SIG-M5 treated with dmso at 0.1 percent for 504 hours (cell line): Measurements from ENCODE around the gene ERICH6B.

ENCODE experiments used
- DNase-seq: peaks from one replicate; lab custom pipeline; 2025; ENCODE audit not compliant: unreplicated experiment; lab: John Stamatoyannopoulos, UW

ERICH6B gene

GRCh38 chr13:45602183-45603170, 13.1 kb downstream of the ERICH6B start:
- no peak for DNase-seq

GRCh38 chr13:45601680-45602079, 13.9 kb downstream of the ERICH6B start:
- no peak for DNase-seq

- DNase-seq, result no peak
Measured at GRCh38 chr13:45598597-45598996, 16.9 kb downstream of the ERICH6B start.

GRCh38 chr13:45596800-45597475, 18.6 kb downstream of the ERICH6B start:
- DNase-seq, result no peak

GRCh38 chr13:45595965-45596364, 19.6 kb downstream of the ERICH6B start:
- no peak for DNase-seq

GRCh38 chr13:45594764-45595163, 20.8 kb downstream of the ERICH6B start:
- no peak for DNase-seq

- no peak for DNase-seq
Measured at GRCh38 chr13:45594227-45594626, 21.3 kb downstream of the ERICH6B start.

- DNase-seq, result no peak
Measured at GRCh38 chr13:45592758-45593157, 22.8 kb downstream of the ERICH6B start.

- DNase-seq, result no peak
Measured at GRCh38 chr13:45590066-45590465, 25.5 kb downstream of the ERICH6B start.

GRCh38 chr13:45587897-45588296, 27.6 kb downstream of the ERICH6B start:
- DNase-seq, result no peak

GRCh38 chr13:45584816-45585215, 30.7 kb downstream of the ERICH6B start:
- no peak for DNase-seq

- no peak for DNase-seq
Measured at GRCh38 chr13:45582408-45583076, 33.0 kb downstream of the ERICH6B start.

GRCh38 chr13:45576466-45576865, 39.1 kb downstream of the ERICH6B start:
- DNase-seq, result no peak

- no peak for DNase-seq
Measured at GRCh38 chr13:45575830-45576180, 39.7 kb downstream of the ERICH6B start.

GRCh38 chr13:45575146-45575829, 40.3 kb downstream of the ERICH6B start:
- DNase-seq, result no peak

- DNase-seq, result no peak
Measured at GRCh38 chr13:45565331-45565730, 50.2 kb downstream of the ERICH6B start.

- DNase-seq, result no peak
Measured at GRCh38 chr13:45564133-45564776, 51.3 kb downstream of the ERICH6B start.

GRCh38 chr13:45554604-45555109, 60.9 kb downstream of the ERICH6B start:
- no peak for DNase-seq

- no peak for DNase-seq
Measured at GRCh38 chr13:45548281-45548680, 67.3 kb downstream of the ERICH6B start.

GRCh38 chr13:45546410-45546765, 69.2 kb downstream of the ERICH6B start:
- no peak for DNase-seq
